GM18499 (cell line): Measurements from ENCODE around the gene PIP5K1B.

Source experiments
- ATAC-seq: cut with Tn5 transposase; IDR thresholded peaks from one replicate; pipeline ENCODE4 v1.9.1; 2021; ENCODE audit warnings: moderate number of reproducible peaks; ENCODE audit not compliant: insufficient read depth, unreplicated experiment

Gene PIP5K1B

GRCh38 chr9:68760674-68761333 is 55.8 kb downstream of the PIP5K1B start:
- ATAC-seq = no peak

- ATAC-seq = no peak
Observed at GRCh38 chr9:68762570-68762969, 57.5 kb downstream of the PIP5K1B start.

GRCh38 chr9:68763104-68763503 is 58.1 kb downstream of the PIP5K1B start:
- ATAC-seq = no peak

GRCh38 chr9:68768619-68769018 is 63.6 kb downstream of the PIP5K1B start:
- ATAC-seq = no peak

GRCh38 chr9:68769852-68770251 is 64.8 kb downstream of the PIP5K1B start:
- ATAC-seq = no peak

- no peak for ATAC-seq
Observed at GRCh38 chr9:68771376-68771775, 66.3 kb downstream of the PIP5K1B start.

GRCh38 chr9:68775003-68775730 is 70.1 kb downstream of the PIP5K1B start:
- ATAC-seq = no peak

GRCh38 chr9:68777070-68777763 is 72.2 kb downstream of the PIP5K1B start:
- no peak for ATAC-seq

- ATAC-seq = no peak
Observed at GRCh38 chr9:68778635-68779034, 73.6 kb downstream of the PIP5K1B start.

- ATAC-seq = peak; percentile 63
Observed at GRCh38 chr9:68779558-68780379, 74.7 kb downstream of the PIP5K1B start.

- ATAC-seq = no peak
Observed at GRCh38 chr9:68780380-68780712, 75.3 kb downstream of the PIP5K1B start.

GRCh38 chr9:68780720-68781119 is 75.7 kb downstream of the PIP5K1B start:
- ATAC-seq = no peak

- no peak for ATAC-seq
Observed at GRCh38 chr9:68781928-68782327, 76.9 kb downstream of the PIP5K1B start.

- ATAC-seq = no peak
Observed at GRCh38 chr9:68782546-68782945, 77.5 kb downstream of the PIP5K1B start.

- no peak for ATAC-seq
Observed at GRCh38 chr9:68785965-68786364, 80.9 kb downstream of the PIP5K1B start.

- no peak for ATAC-seq
Observed at GRCh38 chr9:68791169-68791568, 86.1 kb downstream of the PIP5K1B start.

- ATAC-seq = peak; percentile 76
Observed at GRCh38 chr9:68793605-68794343, 88.7 kb downstream of the PIP5K1B start.

- no peak for ATAC-seq
Observed at GRCh38 chr9:68794898-68795297, 89.9 kb downstream of the PIP5K1B start.

- ATAC-seq = no peak
Observed at GRCh38 chr9:68795411-68795810, 90.4 kb downstream of the PIP5K1B start.

- ATAC-seq = no peak
Observed at GRCh38 chr9:68797116-68797515, 92.1 kb downstream of the PIP5K1B start.
